Liver (tissue), 3 donors: ENCODE data around the gene NTMT1.

ENCODE experiments used
- EGR1 ChIP-seq, 2 donors: IDR thresholded peaks; 2 replicates each; pipeline ENCODE4 v1.6.1; 2016 to 2018; ENCODE audit warnings: antibody characterized with exemption in 2 of 2, low read depth in 2 of 2
- FOXA2 ChIP-seq: IDR thresholded peaks from 2 replicates; pipeline ENCODE4 v1.6.1; 2016; ENCODE audit warnings: antibody characterized with exemption
- JUND ChIP-seq, 2 donors: IDR thresholded peaks; 2 replicates each; pipeline ENCODE4 v1.6.1; 2016; ENCODE audit warnings: antibody characterized with exemption in 2 of 2
- NR2F2 ChIP-seq: IDR thresholded peaks from 2 replicates; pipeline ENCODE4 v1.6.1; 2016; ENCODE audit warnings: antibody characterized with exemption
- RAD21 ChIP-seq, 2 donors: IDR thresholded peaks; 2 replicates each; pipeline ENCODE4 v1.6.1; 2016; ENCODE audit warnings: antibody characterized with exemption in 2 of 2, mild to moderate bottlenecking in 2 of 2
- TF ChIP-seq, protein P1 (sequence below): IDR thresholded peaks from 2 replicates; pipeline ENCODE4 v1.6.1; 2016; ENCODE audit warnings: antibody characterized with exemption
- TF ChIP-seq, protein P2 (sequence below): fragments of 150-350 bp; IDR thresholded peaks from 2 replicates; pipeline ENCODE4 v1.5.1; 2017; ENCODE audit warnings: improper control_type of control experiment, low read depth, low read length; ENCODE audit not compliant: missing input control
- TF ChIP-seq, protein P3 (sequence below): IDR thresholded peaks from 2 replicates; pipeline ENCODE4 v1.6.1; 2016; ENCODE audit warnings: antibody characterized with exemption
- TF ChIP-seq, protein P4 (sequence below): IDR thresholded peaks from 2 replicates; pipeline ENCODE4 v1.6.1; 2016; ENCODE audit warnings: antibody characterized with exemption
- TF ChIP-seq, protein P5 (sequence below): IDR thresholded peaks from 2 replicates; pipeline ENCODE4 v1.6.1; 2016; ENCODE audit warnings: antibody characterized with exemption, mild to moderate bottlenecking
- donor health status: healthy.
- donor health status: healthy.

DNA sequence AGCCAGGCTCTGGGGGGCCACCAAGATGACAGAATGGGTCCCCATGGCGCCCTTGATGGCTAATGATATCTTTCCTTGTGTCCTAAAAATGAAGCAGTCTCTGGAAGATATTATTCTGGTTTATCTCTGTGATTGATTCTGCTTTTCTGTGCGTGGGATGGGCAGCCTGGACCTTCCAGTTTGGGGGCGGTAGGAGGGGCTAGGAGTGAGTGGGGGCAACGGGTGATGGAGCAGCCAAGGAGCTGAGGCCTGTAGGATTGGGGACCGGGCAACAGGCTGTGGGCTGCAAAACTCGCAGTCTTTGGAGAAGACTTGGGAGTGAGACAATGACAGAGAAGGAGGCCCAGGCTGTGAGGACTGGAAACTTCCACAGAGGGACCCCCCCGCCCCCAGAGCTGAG is 48.3 kb downstream of the NTMT1 start:
- TF ChIP-seq, protein P1, sequence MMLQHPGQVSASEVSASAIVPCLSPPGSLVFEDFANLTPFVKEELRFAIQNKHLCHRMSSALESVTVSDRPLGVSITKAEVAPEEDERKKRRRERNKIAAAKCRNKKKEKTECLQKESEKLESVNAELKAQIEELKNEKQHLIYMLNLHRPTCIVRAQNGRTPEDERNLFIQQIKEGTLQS, result no peak
- TF ChIP-seq FOXA2 (no peak), RAD21 (IDR thresholded peaks at IDR 0.05) (no peak), NR2F2 (no peak), JUND (IDR thresholded peaks at IDR 0.05) (no peak), EGR1 (IDR thresholded peaks at IDR 0.05; ENCODE audit: low read depth in 2 of 2) (no peak)
- TF ChIP-seq, protein P2, sequence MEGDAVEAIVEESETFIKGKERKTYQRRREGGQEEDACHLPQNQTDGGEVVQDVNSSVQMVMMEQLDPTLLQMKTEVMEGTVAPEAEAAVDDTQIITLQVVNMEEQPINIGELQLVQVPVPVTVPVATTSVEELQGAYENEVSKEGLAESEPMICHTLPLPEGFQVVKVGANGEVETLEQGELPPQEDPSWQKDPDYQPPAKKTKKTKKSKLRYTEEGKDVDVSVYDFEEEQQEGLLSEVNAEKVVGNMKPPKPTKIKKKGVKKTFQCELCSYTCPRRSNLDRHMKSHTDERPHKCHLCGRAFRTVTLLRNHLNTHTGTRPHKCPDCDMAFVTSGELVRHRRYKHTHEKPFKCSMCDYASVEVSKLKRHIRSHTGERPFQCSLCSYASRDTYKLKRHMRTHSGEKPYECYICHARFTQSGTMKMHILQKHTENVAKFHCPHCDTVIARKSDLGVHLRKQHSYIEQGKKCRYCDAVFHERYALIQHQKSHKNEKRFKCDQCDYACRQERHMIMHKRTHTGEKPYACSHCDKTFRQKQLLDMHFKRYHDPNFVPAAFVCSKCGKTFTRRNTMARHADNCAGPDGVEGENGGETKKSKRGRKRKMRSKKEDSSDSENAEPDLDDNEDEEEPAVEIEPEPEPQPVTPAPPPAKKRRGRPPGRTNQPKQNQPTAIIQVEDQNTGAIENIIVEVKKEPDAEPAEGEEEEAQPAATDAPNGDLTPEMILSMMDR, result no peak
- TF ChIP-seq, protein P3, sequence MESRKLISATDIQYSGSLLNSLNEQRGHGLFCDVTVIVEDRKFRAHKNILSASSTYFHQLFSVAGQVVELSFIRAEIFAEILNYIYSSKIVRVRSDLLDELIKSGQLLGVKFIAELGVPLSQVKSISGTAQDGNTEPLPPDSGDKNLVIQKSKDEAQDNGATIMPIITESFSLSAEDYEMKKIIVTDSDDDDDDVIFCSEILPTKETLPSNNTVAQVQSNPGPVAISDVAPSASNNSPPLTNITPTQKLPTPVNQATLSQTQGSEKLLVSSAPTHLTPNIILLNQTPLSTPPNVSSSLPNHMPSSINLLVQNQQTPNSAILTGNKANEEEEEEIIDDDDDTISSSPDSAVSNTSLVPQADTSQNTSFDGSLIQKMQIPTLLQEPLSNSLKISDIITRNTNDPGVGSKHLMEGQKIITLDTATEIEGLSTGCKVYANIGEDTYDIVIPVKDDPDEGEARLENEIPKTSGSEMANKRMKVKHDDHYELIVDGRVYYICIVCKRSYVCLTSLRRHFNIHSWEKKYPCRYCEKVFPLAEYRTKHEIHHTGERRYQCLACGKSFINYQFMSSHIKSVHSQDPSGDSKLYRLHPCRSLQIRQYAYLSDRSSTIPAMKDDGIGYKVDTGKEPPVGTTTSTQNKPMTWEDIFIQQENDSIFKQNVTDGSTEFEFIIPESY, result no peak
- TF ChIP-seq, protein P4, sequence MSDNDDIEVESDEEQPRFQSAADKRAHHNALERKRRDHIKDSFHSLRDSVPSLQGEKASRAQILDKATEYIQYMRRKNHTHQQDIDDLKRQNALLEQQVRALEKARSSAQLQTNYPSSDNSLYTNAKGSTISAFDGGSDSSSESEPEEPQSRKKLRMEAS, result no peak
- TF ChIP-seq, protein P5, sequence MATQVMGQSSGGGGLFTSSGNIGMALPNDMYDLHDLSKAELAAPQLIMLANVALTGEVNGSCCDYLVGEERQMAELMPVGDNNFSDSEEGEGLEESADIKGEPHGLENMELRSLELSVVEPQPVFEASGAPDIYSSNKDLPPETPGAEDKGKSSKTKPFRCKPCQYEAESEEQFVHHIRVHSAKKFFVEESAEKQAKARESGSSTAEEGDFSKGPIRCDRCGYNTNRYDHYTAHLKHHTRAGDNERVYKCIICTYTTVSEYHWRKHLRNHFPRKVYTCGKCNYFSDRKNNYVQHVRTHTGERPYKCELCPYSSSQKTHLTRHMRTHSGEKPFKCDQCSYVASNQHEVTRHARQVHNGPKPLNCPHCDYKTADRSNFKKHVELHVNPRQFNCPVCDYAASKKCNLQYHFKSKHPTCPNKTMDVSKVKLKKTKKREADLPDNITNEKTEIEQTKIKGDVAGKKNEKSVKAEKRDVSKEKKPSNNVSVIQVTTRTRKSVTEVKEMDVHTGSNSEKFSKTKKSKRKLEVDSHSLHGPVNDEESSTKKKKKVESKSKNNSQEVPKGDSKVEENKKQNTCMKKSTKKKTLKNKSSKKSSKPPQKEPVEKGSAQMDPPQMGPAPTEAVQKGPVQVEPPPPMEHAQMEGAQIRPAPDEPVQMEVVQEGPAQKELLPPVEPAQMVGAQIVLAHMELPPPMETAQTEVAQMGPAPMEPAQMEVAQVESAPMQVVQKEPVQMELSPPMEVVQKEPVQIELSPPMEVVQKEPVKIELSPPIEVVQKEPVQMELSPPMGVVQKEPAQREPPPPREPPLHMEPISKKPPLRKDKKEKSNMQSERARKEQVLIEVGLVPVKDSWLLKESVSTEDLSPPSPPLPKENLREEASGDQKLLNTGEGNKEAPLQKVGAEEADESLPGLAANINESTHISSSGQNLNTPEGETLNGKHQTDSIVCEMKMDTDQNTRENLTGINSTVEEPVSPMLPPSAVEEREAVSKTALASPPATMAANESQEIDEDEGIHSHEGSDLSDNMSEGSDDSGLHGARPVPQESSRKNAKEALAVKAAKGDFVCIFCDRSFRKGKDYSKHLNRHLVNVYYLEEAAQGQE, result no peak
